Measurements from ENCODE around the gene PLA2G2C. TPM values are rescaled to one million over a fixed set of nuclear protein-coding genes. Genes with fewer than 3 reads are reported as not detected.
A peak's percentile ranks its signal among the peaks of the same experiment; 100 is the strongest.
"Not testable (repeated sequence)": the region's sequence is repeated elsewhere in the genome, so short reads cannot be mapped to it uniquely, and the experiment has no call there.

PLA2G2C gene, protein sequence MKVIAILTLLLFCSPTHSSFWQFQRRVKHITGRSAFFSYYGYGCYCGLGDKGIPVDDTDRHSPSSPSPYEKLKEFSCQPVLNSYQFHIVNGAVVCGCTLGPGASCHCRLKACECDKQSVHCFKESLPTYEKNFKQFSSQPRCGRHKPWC
- not detected for total RNA-seq

DNA sequence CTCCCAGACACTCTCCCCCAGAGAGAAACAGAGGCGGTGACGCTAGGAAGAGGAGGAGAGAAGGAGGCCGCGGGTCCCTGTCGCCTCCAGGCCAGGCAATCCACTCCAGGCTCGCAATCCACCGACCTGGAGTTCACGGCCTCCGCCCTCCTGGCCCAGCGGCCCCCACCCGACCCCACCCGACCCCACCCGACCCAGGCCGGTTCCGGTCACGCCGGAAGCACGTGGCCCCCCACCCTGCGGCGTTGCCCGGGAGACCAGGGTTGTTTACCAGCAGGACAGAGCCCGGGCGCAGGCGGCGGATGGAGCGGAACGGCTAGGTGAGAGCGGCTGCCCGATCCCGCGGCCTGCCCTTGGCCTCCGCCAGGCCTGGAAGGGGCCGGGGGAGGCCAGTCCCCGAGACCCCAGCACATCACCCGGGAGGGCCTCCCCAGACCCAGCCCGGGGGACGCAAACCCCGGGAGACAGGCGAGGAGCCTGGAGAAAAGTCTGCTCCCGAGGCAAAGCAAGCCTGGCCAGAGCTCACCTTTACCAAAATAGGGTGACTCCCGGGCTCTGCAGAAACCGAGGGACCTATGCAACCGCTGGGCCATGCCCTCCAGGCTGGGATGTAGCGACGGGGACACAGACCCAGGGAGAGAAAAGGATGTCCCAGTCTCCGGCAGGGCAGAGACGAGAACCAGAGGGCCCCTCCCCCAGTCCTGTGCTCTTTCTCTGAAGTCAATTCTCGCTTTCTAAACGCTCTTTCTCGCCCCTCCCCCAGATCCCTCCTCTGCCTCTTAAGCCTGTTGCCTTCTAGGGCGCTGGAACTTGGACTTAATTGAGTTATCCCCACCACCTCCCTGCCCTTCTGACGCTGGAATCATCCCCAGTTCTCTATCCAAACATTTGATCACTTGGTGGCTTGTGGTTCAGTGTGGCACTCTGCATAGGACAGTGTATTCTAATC lies at the start of gene PLA2G2C, which contains the start of gene UBXN10:
TSS of gene PLA2G2C (minus strand) at position 685 of the 949 bp plus-strand sequence. CDS start 9,155 bp downstream, outside the sequence.
TSS of gene UBXN10 (plus strand) at position 263 of the 949 bp plus-strand sequence. CDS start 4,466 bp downstream, outside the sequence.
- ATAC-seq (ENCODE audit: low FRiP score): peak; percentile 32
- TF ChIP-seq, protein P1, sequence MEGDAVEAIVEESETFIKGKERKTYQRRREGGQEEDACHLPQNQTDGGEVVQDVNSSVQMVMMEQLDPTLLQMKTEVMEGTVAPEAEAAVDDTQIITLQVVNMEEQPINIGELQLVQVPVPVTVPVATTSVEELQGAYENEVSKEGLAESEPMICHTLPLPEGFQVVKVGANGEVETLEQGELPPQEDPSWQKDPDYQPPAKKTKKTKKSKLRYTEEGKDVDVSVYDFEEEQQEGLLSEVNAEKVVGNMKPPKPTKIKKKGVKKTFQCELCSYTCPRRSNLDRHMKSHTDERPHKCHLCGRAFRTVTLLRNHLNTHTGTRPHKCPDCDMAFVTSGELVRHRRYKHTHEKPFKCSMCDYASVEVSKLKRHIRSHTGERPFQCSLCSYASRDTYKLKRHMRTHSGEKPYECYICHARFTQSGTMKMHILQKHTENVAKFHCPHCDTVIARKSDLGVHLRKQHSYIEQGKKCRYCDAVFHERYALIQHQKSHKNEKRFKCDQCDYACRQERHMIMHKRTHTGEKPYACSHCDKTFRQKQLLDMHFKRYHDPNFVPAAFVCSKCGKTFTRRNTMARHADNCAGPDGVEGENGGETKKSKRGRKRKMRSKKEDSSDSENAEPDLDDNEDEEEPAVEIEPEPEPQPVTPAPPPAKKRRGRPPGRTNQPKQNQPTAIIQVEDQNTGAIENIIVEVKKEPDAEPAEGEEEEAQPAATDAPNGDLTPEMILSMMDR (IDR thresholded peaks at IDR 0.05): no peak
- peak; percentile 43 for DNase-seq (ENCODE audit: low spot score)

DNA sequence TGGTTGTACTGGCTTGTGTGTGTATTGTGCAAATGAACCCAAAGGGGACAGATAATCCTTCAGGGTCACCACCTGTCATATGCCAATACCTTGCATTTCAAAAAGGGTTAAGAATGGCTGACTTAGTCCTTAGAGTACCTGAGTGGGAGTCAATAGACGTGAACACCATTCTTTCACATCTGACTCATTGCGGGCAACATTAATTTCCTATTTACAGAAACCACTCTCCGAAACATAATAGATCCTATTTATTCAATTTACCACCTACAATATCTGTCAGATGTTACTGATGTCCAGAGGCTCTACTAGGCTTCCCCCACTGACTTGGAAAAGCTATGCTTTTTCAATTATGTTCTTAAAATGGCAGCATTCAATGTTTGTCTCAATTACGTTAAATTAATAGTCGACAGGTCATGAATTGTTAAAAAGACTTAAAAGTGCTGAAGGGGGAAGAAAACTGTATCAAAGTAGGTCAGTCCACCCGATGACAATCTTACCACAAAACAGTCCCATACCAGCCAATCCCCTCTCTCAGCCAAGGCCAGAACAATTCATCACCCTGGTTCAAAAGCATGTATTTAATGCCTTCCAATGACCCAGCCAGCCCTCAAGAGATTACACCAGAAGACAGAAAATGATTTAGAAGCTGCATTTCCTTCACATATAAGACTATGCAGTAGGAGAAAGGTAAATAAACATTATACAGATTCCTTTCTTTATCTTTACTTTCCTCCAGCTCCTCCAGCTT lies 48.6 kb upstream of the PLA2G2C start:
- DNase-seq (ENCODE audit: low spot score): no peak
- ATAC-seq (ENCODE audit: low FRiP score): no peak
- TF ChIP-seq, protein P1 (IDR thresholded peaks at IDR 0.05): no peak

DNA sequence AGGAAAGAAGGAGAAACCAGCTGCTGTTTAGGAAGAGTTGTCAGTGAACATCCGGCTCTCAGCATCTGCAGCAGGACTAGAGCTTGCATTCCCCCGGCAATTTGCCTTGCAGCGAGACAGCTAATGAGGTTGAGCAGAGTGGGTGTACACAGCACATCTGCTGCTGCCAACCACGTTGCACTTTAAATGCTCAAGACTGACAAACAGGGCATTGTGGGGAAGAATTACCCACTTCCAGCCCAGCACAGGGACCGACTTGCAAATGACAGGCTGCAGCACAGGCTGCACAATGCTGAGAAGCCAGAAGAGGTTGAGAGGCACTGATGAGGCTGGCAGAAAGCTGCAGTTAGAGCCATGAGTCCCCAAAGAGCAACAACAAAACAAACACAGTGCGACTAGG lies 47.5 kb upstream of the PLA2G2C start:
- TF ChIP-seq, protein P1 (IDR thresholded peaks at IDR 0.05): no peak
- ATAC-seq (ENCODE audit: low FRiP score): no peak
- no peak for DNase-seq (ENCODE audit: low spot score)

DNA sequence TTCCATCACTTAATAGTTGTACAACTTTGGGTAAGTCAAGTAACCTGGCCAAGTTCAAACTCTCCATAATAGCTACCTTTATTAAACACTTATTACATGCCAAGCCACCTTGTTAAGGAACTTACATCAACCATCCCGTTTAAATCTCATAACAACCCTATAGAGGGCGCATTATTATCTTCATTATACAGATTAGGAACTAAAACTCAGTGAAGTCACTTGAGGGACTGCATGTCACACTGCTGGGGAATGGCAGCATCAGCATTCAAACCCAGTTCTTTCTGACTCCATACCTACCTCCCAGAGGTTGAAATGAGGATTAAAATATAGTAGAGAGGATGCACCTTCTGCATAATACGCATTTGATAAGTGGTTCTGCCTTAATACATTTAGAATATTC lies 47.1 kb upstream of the PLA2G2C start:
- TF ChIP-seq, protein P1 (IDR thresholded peaks at IDR 0.05): no peak
- no peak for ATAC-seq (ENCODE audit: low FRiP score)

DNA sequence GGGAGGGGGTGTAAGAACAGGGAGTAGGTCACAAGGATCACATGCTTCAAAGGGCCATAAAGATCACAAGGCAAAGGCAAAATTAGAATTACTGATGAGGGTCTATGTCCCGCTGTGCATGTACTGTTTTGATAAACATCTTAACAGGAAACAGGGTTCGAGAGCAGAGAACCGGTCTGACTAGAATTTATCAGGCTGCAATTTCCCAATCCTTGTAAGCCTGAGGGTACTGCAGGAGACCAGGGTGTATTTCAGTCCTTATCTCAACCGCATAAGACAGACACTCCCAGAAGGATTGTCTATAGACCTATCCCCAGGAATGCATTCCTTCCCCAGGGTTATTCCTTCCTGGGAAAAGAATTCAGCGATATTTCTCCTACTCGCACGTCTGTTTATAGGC lies 46.2 kb upstream of the PLA2G2C start:
- DNase-seq (ENCODE audit: low spot score); ATAC-seq (ENCODE audit: low FRiP score): not testable (repeated sequence)

More for the DNA sequence above, 47.1 kb upstream of the PLA2G2C start:
- DNase-seq (ENCODE audit: low spot score): no peak

DNA sequence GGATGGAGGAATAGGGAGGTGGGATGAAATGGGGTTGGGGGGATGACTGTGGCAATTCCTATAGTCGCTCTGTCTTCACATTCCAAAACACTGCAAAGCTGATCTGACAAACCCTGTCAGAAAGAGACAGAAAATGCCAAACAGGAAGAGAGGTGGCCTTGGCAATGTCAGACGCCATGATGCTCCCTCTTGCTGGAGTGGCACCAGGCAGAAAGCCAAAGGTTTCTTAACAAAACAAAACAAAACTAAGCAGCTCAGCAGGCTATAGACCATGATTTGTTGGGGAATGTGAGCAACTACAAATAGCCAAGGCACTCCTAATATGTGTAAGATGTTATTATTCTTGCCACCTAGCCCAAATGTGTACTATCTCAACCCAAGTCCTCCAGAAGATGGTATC lies 42.9 kb upstream of the PLA2G2C start:
- ATAC-seq (ENCODE audit: low FRiP score) (no peak), DNase-seq (ENCODE audit: low spot score) (no peak)
- TF ChIP-seq, protein P1 (IDR thresholded peaks at IDR 0.05): no peak

DNA sequence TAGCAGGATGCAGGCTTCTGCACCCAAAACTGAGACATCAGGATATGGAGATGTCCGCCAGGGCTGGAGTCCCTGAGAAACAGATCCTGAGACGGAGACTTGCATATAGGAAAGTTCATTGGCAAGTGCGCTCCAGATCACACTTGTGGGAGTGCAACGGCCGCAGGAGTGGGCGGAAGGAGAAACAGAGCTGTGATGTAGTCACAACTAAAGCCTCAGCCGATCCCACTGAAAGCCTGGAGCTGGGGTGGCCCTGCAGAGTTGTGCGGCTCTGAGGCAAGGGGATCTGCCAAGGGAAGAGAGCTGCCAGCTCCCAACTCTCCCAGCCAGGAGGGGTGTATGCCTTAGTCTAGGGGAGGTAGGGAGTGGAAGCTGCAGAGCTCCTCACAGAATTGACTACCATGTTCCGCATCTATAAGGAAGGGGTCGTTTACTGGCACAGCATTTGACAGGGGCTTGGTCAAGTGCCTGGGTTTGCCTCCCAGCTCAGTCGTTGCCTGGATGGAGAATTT lies 42.1 kb upstream of the PLA2G2C start:
- DNase-seq (ENCODE audit: low spot score) (no peak), ATAC-seq (ENCODE audit: low FRiP score) (no peak)
- TF ChIP-seq, protein P1 (IDR thresholded peaks at IDR 0.05): no peak
